HG03354 (cell line): ENCODE results near the gene PUDP.
"Not testable (repeated sequence)": the region's sequence is repeated elsewhere in the genome, so short reads cannot be mapped to it uniquely, and the experiment has no call there.

Source experiments
- ATAC-seq: cut with Tn5 transposase; IDR thresholded peaks from one replicate; pipeline ENCODE4 v1.9.1; 2021; ENCODE audit warnings: mild to moderate bottlenecking; ENCODE audit not compliant: unreplicated experiment, poor library complexity, severe bottlenecking

Gene PUDP

GRCh38 chrX:7112071-7112470 lies 35.9 kb downstream of the PUDP start:
- no peak for ATAC-seq

DNA sequence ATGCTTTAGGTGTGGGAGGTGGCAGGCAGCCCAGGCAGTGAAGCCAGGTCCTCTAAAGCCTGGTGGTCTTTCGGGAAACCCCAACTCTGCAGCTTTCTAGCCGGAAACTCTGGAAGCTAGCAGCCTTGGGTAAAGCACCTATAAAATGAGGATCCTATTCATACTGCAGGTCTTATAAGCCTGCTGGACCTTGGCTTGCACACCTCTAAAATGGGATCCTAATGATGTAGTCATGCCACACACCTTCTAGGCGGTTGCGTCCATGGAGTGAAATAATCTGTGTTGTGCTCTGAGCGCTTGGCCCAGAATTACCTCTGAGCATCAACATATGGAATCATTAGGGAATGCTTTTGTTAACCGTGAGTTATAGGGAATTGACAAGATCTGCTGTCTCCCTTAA lies 36.4 kb downstream of the PUDP start:
- ATAC-seq: no peak

- peak; percentile 65 for ATAC-seq
Measured at GRCh38 chrX:7110821-7111276, 37.1 kb downstream of the PUDP start.

GRCh38 chrX:7109838-7110793 lies 37.8 kb downstream of the PUDP start:
- ATAC-seq: peak; percentile 77

- ATAC-seq: no peak
Measured at GRCh38 chrX:7109049-7109531, 38.9 kb downstream of the PUDP start.

DNA sequence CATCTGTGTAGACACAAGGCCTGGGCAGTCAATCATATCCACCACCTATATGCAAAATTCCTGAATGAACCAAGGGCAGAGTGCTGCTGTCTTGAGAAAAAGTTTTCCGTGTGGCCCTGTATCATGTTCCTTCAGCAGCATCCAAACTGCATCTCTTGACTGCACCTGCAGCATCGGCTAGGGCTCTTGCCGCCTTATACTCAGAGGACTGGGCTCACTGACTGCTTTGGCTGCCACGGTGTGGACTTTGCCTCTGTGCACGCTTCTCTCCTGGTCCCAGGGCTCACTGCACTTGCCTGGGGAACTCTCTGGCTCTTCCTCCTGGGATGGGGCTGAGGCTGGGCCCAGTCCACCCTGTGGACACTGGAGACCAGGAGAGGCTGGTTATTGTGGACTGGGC lies 39.9 kb downstream of the PUDP start:
- no peak for ATAC-seq

DNA sequence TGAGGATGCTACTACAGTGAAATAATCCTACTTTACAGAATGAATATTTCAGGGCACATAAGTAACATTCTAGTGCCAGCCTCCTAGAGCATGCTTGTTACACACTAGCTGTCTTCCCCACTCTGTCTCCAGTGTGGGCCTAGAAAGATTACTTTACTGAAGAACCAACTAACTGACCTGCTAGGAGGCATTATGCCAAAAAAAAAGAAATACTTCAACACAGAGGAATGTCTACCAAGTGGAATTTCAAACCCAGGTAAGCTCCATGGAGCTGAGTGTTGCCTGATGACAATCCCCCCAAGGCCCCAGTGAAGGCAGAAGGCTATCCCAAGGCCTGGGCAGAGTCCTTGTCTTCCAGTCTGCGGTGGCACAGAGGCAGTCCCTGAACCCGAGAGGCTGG lies 41.3 kb downstream of the PUDP start:
- no peak for ATAC-seq

- ATAC-seq: no peak
Measured at GRCh38 chrX:7102119-7102518, 45.8 kb downstream of the PUDP start.

DNA sequence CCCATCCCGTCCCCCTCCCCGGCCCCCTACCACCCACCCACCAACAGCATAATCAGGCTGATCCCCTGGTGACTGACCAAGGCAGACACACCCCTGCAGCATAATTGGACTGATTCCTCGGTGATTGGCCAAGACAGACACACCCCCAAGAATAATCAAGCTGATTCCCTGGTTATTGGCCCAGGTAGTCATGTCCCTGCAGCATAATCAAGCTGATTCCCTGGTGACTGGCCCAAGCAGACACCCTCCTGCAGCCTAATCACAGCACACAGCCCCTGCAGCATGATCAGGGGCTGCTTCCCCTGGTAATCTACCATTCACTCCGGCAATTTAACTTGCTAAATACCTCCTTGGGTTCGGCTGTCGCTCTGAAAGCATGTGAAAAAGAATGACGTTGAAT lies 47.9 kb downstream of the PUDP start:
- ATAC-seq: no peak

- ATAC-seq: not testable (repeated sequence)
Measured at GRCh38 chrX:7095657-7096056, 52.3 kb downstream of the PUDP start.

DNA sequence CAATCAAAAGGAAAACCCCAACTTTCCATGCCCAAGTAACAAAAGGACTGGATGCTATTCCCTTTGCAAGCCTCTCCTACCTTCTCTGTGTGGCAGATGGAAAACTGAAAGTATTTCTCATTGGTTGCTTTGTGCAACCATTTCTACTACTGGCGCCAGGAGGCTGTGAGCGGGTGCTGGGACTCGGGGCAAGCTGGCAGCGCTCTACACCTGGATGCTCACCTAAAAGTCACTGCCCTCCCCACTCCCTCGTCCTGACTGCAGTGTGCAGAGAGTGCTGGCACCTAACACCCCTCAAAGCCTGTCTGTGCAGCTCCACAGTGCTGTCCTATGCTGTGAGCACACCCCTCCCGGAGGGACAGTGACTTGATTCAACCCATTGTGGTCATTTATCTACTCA lies 54.6 kb downstream of the PUDP start:
- no peak for ATAC-seq

- ATAC-seq: no peak
Measured at GRCh38 chrX:7092543-7092942, 55.4 kb downstream of the PUDP start.

DNA sequence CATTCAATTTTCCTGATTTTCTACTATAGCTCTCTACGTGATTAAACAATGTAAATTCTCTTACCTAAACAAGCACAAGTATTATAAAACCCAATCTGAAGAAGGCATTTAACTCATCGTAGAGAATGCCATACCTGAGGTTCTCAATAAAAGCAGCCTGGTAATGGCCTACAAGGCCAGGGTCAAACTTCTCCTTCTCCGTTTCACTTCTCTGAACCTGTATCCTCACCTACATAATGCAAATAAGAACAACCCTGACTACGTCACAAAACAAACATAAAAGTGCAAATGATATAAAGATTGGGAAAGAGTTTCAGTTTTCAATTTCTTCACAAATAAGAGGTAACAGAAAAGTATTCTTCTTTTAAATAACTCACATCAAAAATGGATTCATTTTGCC lies 56.0 kb downstream of the PUDP start:
- peak; percentile 34 for ATAC-seq

GRCh38 chrX:7090641-7091040 lies 57.3 kb downstream of the PUDP start:
- no peak for ATAC-seq

DNA sequence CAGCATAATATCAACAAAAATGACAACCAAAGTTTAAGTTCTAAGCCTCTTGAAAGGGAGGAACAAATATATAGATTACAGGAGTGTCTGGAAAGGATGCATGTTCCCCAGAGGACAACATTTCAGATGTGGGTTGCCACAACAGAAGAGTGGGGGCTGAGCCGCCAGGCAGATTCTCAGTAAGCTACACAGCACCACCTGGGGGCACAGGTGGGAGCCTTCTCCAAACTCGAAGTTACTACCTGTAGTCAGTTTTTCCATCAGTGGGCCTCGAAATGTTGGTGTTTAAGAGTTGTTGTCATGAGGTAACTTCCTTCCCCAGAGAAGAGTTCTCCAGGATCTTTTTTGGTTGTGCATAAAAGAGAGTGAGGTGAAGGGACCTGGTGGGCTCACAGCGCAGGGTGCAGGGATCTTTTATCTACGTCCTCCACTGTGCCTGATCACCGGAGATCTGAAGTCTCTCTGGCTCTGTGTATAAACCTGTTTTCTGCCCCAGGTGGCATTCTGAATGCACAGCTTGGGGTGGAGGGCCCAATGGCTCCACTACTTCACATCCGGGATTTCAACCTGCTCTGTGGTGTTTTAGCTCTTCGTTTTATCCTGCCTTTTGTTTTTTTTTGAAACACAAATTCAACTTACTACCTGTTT lies 58.9 kb downstream of the PUDP start:
- ATAC-seq: peak; percentile 67

DNA sequence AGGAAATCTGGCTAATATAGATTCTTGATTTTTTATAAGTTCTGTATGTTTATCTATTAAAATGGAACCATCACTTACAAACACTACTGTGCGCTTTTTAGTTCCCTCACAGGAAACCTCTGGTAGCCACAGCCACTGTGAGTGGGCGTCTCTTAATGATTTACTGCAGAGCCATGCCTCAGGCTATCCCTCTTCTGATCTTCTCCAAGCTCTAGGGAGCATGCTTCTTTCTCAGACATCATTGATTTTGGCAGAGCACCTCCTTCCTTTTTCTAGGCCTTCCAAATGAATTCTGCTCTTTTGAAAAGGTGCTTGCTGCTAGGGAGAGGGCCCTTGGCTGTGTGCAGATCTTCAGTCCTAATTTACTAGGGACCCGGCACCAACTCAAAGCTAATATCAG lies 61.6 kb downstream of the PUDP start:
- peak; percentile 25 for ATAC-seq

- no peak for ATAC-seq
Measured at GRCh38 chrX:7085879-7086278, 62.1 kb downstream of the PUDP start.

- ATAC-seq: no peak
Measured at GRCh38 chrX:7084841-7085240, 63.1 kb downstream of the PUDP start.

GRCh38 chrX:7083468-7084396 lies 64.2 kb downstream of the PUDP start:
- peak; percentile 95 for ATAC-seq

DNA sequence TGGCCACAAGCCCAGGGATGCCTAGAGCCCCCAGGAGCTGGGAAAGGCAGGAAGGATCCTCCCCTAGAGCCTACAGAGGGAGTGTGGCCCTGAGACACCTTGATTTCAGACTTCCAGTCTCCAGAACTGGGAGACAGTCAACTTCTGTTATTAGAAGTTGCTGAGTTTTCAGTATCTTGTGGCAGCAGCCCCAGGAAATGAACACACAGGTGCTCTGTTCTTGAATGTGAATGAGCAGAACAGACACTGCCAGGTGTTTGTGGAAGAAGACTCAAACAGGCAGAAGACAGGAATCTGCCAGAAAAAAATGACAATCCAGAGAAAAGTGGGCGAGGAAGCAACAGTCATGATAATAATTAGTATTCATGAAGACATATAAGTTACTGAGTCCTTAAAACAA lies 64.9 kb downstream of the PUDP start:
- ATAC-seq: no peak
